HepG2 (cell line): Measurements from ENCODE around the gene SUMO1. TPM values are rescaled to one million over a fixed set of nuclear protein-coding genes. Genes with fewer than 3 reads are reported as not detected.

Source experiments
- BCL6 ChIP-seq: IDR thresholded peaks from 2 replicates; pipeline ENCODE4 v1.6.1; 2016; ENCODE audit warnings: missing genetic modification reagents, missing compliant biosample characterization
- FOXO1 ChIP-seq: sonication (generic); formaldehyde crosslinking; IDR thresholded peaks from 2 replicates; pipeline ENCODE4 v1.4.0; 2020; ENCODE audit warnings: missing genetic modification reagents
- HDAC2 ChIP-seq: sonication (generic); formaldehyde crosslinking; IDR thresholded peaks from 2 replicates; pipeline ENCODE4 v1.4.0; 2020; ENCODE audit warnings: missing genetic modification reagents
- HNF4A ChIP-seq: sonication (generic); formaldehyde crosslinking; IDR thresholded peaks from 2 replicates; pipeline ENCODE4 v1.4.0; 2020; ENCODE audit warnings: missing genetic modification reagents
- HOXA3 ChIP-seq: sonication (generic); formaldehyde crosslinking; IDR thresholded peaks from 2 replicates; pipeline ENCODE4 v1.5.0; 2020; ENCODE audit warnings: missing genetic modification reagents
- NFATC3 ChIP-seq: sonication (generic); formaldehyde crosslinking; IDR thresholded peaks from 2 replicates; pipeline ENCODE4 v1.5.1; 2020; ENCODE audit warnings: mild to moderate bottlenecking, missing genetic modification reagents
- RBM22 ChIP-seq: fragments of 200-400 bp; formaldehyde crosslinking; optimal IDR thresholded peaks from 2 replicates; pipeline ENCODE3; 2017; ENCODE audit warnings: mild to moderate bottlenecking, low read length, moderate library complexity
- ZNF121 ChIP-seq: sonication (generic); formaldehyde crosslinking; IDR thresholded peaks from 2 replicates; pipeline ENCODE4 v1.5.0; 2020; ENCODE audit warnings: mild to moderate bottlenecking, missing genetic modification reagents
- ZNF180 ChIP-seq: sonication (generic); formaldehyde crosslinking; IDR thresholded peaks from 2 replicates; pipeline ENCODE4 v1.4.0; 2020; ENCODE audit warnings: low read depth, missing genetic modification reagents, borderline replicate concordance
- ZNF205 ChIP-seq: IDR thresholded peaks from 2 replicates; pipeline ENCODE4 v1.6.1; 2018; ENCODE audit warnings: missing biosample characterization, missing genetic modification reagents
- ZNF446 ChIP-seq: sonication (generic); formaldehyde crosslinking; IDR thresholded peaks from 2 replicates; pipeline ENCODE4 v1.5.0; 2020; ENCODE audit warnings: mild to moderate bottlenecking, missing genetic modification reagents
- ZNF577 ChIP-seq: sonication (generic); formaldehyde crosslinking; IDR thresholded peaks from 2 replicates; pipeline ENCODE4 v1.4.0; 2020; ENCODE audit warnings: mild to moderate bottlenecking, low read depth, missing genetic modification reagents, borderline replicate concordance
- ZNF777 ChIP-seq: sonication (generic); formaldehyde crosslinking; IDR thresholded peaks from 2 replicates; pipeline ENCODE4 v1.4.0; 2020; ENCODE audit warnings: missing genetic modification reagents
- ZNF788 ChIP-seq: sonication (generic); formaldehyde crosslinking; IDR thresholded peaks from 2 replicates; pipeline ENCODE4 v1.5.0; 2020; ENCODE audit warnings: mild to moderate bottlenecking, missing genetic modification reagents, borderline replicate concordance
- ZSCAN12 ChIP-seq: sonication (generic); formaldehyde crosslinking; IDR thresholded peaks from 2 replicates; pipeline ENCODE4 v1.9.0; 2021; ENCODE audit warnings: mild to moderate bottlenecking, missing genetic modification reagents
- ZSCAN22 ChIP-seq: sonication (generic); formaldehyde crosslinking; IDR thresholded peaks from 2 replicates; pipeline ENCODE4 v1.4.0; 2020; ENCODE audit warnings: mild to moderate bottlenecking, missing genetic modification reagents
- ZSCAN30 ChIP-seq: sonication (generic); formaldehyde crosslinking; IDR thresholded peaks from 2 replicates; pipeline ENCODE4 v1.5.0; 2020; ENCODE audit warnings: mild to moderate bottlenecking, missing genetic modification reagents
- polyA plus RNA-seq, 8 experiments: library from polyadenylated mRNA; depleted of rRNA in 3 of 8; stranded (reverse) in 7 of 8; unstranded in 1 of 8; fragments of >200 nt; fragmentation: Illumina TruSeq in 4 of 8; extraction: Trizol in 4 of 8; gene quantifications; 2 replicates each; pipeline versions ENCODE4 v1.2.1 to v1.2.3, GENCODE V29; 2011 to 2016; ENCODE audit warnings: low read depth in 4 of 8, missing spikeins in 1 of 8, mixed read lengths in 1 of 8; ENCODE audit not compliant: insufficient read depth in 1 of 8
- total RNA-seq, 5 experiments: library from RNA; depleted of rRNA; stranded (reverse); fragments of >200 nt; fragmentation: Illumina TruSeq; extraction: Trizol; gene quantifications; 2 replicates each; pipeline ENCODE4 v1.2.3, GENCODE V29; 2016; ENCODE audit warnings: low read depth in 1 of 5
- TF ChIP-seq, protein P1 (sequence below): sonication (generic); formaldehyde crosslinking; IDR thresholded peaks from 2 replicates; pipeline ENCODE4 v1.4.0; 2020; ENCODE audit warnings: missing genetic modification reagents, borderline replicate concordance
- TF ChIP-seq, protein P2 (sequence below): sonication (generic); formaldehyde crosslinking; IDR thresholded peaks from 2 replicates; pipeline ENCODE4 v1.5.0; 2020; ENCODE audit warnings: mild to moderate bottlenecking, missing genetic modification reagents, borderline replicate concordance
- TF ChIP-seq, protein P3 (sequence below): IDR thresholded peaks from 2 replicates; pipeline ENCODE4 v1.6.1; 2016; ENCODE audit warnings: missing genetic modification reagents, missing compliant biosample characterization
- TF ChIP-seq, protein P4 (sequence below): sonication (generic); formaldehyde crosslinking; IDR thresholded peaks from 2 replicates; pipeline ENCODE4 v1.5.1; 2020; ENCODE audit warnings: mild to moderate bottlenecking, missing genetic modification reagents, moderate library complexity

The SUMO1 gene
- total and polyA plus RNA-seq, 2 of the 13 experiments (the other 11 are each of a cell fraction or from before 2014, with no cell fraction given), result 101 to 173 TPM

DNA sequence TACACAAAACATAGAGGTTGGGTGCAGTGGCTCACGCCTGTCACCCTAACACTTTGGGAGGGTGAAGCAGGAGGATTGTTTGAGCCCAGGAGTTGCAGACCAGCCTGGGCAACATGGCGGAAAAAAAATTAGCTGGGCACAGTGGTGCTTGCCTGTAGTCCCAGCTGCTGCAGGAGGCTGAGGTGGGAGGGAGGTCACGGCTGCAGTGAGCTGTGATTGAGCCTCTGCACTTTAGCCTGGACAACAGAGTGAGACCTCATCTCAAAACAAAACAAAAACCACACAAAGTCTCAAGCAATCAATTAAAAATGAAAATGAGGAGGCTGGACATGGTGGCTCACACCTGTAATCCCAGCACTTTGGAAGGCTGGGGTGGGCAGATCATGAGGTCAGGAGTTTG lies 32.1 kb upstream of the SUMO1 start (continued):
- TF ChIP-seq, protein P1, sequence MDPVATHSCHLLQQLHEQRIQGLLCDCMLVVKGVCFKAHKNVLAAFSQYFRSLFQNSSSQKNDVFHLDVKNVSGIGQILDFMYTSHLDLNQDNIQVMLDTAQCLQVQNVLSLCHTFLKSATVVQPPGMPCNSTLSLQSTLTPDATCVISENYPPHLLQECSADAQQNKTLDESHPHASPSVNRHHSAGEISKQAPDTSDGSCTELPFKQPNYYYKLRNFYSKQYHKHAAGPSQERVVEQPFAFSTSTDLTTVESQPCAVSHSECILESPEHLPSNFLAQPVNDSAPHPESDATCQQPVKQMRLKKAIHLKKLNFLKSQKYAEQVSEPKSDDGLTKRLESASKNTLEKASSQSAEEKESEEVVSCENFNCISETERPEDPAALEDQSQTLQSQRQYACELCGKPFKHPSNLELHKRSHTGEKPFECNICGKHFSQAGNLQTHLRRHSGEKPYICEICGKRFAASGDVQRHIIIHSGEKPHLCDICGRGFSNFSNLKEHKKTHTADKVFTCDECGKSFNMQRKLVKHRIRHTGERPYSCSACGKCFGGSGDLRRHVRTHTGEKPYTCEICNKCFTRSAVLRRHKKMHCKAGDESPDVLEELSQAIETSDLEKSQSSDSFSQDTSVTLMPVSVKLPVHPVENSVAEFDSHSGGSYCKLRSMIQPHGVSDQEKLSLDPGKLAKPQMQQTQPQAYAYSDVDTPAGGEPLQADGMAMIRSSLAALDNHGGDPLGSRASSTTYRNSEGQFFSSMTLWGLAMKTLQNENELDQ (CRISPR knock-in tag), result no peak
- TF ChIP-seq ZSCAN12, result no peak
- no peak for TF ChIP-seq FOXO1 (CRISPR knock-in tag)
- TF ChIP-seq ZNF205 (CRISPR knock-in tag), result no peak
- no peak for TF ChIP-seq NFATC3 (CRISPR knock-in tag)
- TF ChIP-seq HDAC2 (CRISPR knock-in tag), result 0 out of 2 replicates have a peak, but pooled peaks have one; percentile 37
- TF ChIP-seq, protein P2, sequence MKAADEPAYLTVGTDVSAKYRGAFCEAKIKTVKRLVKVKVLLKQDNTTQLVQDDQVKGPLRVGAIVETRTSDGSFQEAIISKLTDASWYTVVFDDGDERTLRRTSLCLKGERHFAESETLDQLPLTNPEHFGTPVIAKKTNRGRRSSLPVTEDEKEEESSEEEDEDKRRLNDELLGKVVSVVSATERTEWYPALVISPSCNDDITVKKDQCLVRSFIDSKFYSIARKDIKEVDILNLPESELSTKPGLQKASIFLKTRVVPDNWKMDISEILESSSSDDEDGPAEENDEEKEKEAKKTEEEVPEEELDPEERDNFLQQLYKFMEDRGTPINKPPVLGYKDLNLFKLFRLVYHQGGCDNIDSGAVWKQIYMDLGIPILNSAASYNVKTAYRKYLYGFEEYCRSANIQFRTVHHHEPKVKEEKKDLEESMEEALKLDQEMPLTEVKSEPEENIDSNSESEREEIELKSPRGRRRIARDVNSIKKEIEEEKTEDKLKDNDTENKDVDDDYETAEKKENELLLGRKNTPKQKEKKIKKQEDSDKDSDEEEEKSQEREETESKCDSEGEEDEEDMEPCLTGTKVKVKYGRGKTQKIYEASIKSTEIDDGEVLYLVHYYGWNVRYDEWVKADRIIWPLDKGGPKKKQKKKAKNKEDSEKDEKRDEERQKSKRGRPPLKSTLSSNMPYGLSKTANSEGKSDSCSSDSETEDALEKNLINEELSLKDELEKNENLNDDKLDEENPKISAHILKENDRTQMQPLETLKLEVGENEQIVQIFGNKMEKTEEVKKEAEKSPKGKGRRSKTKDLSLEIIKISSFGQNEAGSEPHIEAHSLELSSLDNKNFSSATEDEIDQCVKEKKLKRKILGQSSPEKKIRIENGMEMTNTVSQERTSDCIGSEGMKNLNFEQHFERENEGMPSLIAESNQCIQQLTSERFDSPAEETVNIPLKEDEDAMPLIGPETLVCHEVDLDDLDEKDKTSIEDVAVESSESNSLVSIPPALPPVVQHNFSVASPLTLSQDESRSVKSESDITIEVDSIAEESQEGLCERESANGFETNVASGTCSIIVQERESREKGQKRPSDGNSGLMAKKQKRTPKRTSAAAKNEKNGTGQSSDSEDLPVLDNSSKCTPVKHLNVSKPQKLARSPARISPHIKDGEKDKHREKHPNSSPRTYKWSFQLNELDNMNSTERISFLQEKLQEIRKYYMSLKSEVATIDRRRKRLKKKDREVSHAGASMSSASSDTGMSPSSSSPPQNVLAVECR (CRISPR knock-in tag), result 0 out of 2 replicates have a peak, but pooled peaks have one; percentile 18
- TF ChIP-seq ZNF446 (CRISPR knock-in tag), result no peak
- no peak for TF ChIP-seq ZNF180 (CRISPR knock-in tag)
- TF ChIP-seq BCL6 (CRISPR knock-in tag), result no peak
- TF ChIP-seq ZNF777, result no peak
- no peak for TF ChIP-seq ZNF577 (CRISPR knock-in tag)
- TF ChIP-seq RBM22, result peak; percentile 35
- no peak for TF ChIP-seq ZSCAN30
- TF ChIP-seq, protein P3, sequence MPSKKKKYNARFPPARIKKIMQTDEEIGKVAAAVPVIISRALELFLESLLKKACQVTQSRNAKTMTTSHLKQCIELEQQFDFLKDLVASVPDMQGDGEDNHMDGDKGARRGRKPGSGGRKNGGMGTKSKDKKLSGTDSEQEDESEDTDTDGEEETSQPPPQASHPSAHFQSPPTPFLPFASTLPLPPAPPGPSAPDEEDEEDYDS (CRISPR knock-in tag), result no peak
- TF ChIP-seq ZSCAN22 (CRISPR knock-in tag), result no peak
- peak; percentile 97 for TF ChIP-seq ZNF121 (CRISPR knock-in tag)
- TF ChIP-seq HNF4A (CRISPR knock-in tag), result no peak
- no peak for TF ChIP-seq ZNF788 (CRISPR knock-in tag)
- TF ChIP-seq, protein P4, sequence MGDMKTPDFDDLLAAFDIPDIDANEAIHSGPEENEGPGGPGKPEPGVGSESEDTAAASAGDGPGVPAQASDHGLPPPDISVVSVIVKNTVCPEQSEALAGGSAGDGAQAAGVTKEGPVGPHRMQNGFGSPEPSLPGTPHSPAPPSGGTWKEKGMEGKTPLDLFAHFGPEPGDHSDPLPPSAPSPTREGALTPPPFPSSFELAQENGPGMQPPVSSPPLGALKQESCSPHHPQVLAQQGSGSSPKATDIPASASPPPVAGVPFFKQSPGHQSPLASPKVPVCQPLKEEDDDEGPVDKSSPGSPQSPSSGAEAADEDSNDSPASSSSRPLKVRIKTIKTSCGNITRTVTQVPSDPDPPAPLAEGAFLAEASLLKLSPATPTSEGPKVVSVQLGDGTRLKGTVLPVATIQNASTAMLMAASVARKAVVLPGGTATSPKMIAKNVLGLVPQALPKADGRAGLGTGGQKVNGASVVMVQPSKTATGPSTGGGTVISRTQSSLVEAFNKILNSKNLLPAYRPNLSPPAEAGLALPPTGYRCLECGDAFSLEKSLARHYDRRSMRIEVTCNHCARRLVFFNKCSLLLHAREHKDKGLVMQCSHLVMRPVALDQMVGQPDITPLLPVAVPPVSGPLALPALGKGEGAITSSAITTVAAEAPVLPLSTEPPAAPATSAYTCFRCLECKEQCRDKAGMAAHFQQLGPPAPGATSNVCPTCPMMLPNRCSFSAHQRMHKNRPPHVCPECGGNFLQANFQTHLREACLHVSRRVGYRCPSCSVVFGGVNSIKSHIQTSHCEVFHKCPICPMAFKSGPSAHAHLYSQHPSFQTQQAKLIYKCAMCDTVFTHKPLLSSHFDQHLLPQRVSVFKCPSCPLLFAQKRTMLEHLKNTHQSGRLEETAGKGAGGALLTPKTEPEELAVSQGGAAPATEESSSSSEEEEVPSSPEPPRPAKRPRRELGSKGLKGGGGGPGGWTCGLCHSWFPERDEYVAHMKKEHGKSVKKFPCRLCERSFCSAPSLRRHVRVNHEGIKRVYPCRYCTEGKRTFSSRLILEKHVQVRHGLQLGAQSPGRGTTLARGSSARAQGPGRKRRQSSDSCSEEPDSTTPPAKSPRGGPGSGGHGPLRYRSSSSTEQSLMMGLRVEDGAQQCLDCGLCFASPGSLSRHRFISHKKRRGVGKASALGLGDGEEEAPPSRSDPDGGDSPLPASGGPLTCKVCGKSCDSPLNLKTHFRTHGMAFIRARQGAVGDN (CRISPR knock-in tag), result peak; percentile 26; the same call in 1 of the 2 replicates
- TF ChIP-seq HOXA3 (CRISPR knock-in tag), result 0 out of 2 replicates have a peak, but pooled peaks have one; percentile 29
